GM18505 (cell line): ENCODE results near the gene NUBP2.
A peak's percentile ranks its signal among the peaks of the same experiment; 100 is the strongest.

Experiments
- ATAC-seq: cut with Tn5 transposase; IDR thresholded peaks from one replicate; pipeline ENCODE4 v1.9.1; 2021; ENCODE audit not compliant: unreplicated experiment
- POLR2A ChIP-seq: IDR thresholded peaks from 4 replicates; pipeline ENCODE4 v1.6.1; 2011; ENCODE audit warnings: borderline replicate concordance; ENCODE audit not compliant: insufficient read depth, insufficient read length; ENCODE audit errors: extremely low read depth

The NUBP2 gene

DNA sequence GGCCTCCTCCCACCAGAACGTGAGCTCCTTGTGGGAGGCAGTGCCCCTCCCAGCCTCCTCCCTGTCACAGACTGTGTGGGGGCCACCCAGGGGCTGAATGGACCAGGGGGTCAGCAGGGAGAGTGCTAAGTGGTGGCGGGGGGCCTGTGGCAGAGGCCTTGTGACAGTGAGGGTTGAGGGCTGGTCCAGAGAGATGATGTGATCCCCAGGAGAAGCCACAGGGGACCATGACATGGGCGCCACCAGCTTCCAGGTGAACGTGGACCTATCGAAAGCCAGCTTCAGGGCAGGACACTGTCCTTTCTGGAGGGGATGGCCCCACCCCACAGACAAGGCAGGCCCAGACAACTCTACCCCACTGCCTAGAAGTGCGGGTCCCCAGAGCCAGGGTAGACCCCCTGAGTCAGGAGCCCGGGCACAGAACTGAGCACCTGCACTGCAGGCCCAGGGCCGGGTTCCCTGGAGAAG lies 3.5 kb upstream of the NUBP2 start:
- ATAC-seq = no peak
- no peak for TF ChIP-seq POLR2A

GRCh38 chr16:1779741-1780676 lies 2.8 kb upstream of the NUBP2 start:
- no peak for TF ChIP-seq POLR2A
- no peak for ATAC-seq

GRCh38 chr16:1780677-1781072 lies 2.1 kb upstream of the NUBP2 start:
- no peak for ATAC-seq
- TF ChIP-seq POLR2A = no peak

DNA sequence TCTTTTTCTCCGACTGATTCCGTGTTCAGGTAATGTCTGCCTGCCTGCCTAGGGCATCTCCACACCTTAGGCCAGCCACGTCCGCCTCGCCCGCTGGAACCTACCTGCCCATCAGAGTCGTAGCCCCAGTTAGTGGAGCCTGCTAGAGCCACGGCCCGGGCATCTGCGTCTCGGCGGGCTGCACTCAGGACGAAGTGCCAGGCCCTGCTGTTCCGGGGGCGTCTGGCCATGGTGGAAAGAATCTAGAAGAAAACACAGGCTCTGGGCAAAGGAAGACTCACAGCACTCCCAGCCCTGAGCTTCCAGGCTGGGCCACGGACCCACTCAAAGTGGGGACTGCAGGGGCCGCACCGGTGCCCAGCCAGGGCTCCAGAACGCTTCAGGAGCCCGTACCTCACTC lies 1.5 kb upstream of the NUBP2 start:
- no peak for TF ChIP-seq POLR2A
- no peak for ATAC-seq

DNA sequence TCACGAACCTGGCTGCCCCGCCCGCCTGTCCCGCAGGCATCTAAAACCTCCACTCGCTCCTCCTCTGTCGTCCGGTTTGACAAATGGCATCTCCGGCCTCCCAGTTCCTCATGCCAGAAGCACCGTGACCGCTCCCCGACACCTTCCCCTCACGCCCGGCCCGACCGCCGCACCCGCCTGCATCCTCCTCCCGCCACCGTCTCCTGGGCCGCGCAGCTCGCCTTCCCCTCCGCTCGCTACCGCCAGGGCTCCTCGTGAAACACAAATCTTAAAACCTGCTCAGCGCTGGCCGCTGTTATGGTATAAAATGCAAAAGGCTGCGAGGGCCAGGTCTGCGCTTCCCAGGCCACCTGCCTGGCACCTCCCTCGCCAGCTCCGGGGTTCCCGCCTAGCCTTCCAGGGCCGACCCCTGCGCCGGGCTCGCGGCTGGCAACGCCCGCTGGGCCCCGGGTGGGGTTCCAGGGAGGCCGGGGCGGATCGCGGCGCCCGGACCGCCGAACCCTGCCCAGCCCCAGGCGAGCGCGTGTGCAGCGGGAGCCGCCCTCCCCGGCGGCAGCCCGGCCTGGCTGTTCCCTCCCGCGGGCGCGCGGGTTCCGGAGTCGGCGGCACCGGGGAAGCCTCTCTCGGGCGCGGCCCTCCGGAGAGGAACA lies 877 bp upstream of the NUBP2 start:
- no peak for TF ChIP-seq POLR2A
- peak; percentile 16 for ATAC-seq

- TF ChIP-seq POLR2A = no peak
- no peak for ATAC-seq
These were observed 2.5 kb downstream of the NUBP2 start for GRCh38 chr16:1784977-1785845.

DNA sequence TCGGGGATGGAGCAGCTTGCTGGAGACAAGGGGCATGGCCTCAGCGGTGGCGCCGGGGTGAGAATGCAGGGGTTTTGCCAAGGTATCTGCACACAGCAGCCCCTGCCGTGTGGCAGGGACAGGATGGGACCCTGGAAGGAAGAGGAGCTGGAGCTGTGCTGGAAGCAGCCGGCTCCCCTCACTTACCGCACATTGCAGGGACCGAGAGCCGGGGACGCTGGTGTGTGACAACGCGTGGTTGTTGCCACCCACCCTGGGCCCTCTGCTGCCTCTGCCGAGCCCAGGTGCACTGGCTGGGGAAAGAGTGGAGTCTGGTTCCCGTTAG lies 3.0 kb downstream of the NUBP2 start:
- no peak for ATAC-seq
- TF ChIP-seq POLR2A = no peak

GRCh38 chr16:1786242-1787055 lies 3.7 kb downstream of the NUBP2 start:
- ATAC-seq = no peak
- TF ChIP-seq POLR2A = no peak

- no peak for TF ChIP-seq POLR2A
These were observed 4.2 kb downstream of the NUBP2 start for GRCh38 chr16:1787056-1787321.

DNA sequence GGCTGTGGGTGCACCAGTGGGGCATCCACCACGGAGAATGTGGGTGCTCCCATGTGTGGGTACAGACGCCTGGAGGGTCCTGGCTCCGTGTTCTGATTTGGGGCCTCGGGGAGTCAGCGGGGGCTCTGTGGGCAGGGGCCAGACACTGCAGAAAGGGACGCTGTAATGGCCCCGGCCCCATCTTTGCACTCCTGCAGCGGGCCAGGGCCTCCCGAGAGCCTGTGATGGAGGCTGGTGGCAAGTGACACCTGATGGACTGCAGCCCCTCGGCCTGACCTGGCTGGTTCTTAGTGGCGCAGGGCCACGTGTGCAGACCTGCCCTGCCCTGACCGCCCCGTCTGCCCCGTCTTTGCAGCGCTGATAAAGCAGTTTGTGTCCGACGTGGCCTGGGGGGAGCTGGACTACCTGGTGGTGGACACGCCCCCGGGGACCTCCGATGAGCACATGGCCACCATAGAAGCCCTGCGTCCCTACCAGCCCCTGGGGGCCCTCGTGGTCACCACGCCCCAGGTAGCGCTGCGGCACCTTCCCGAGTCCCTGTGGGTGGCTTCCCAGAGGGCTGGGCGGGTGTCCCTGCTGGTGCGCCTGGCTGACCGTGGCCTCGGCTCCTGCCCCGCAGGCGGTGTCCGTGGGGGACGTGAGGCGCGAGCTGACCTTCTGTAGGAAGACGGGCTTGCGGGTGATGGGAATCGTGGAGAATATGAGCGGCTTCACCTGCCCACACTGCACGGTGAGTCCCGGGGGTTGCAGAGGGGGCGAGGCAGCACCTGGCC lies 4.7 kb downstream of the NUBP2 start:
- no peak for ATAC-seq
- TF ChIP-seq POLR2A = no peak

More at GRCh38 chr16:1787056-1787321, 4.2 kb downstream of the NUBP2 start:
- no peak for ATAC-seq

GRCh38 chr16:1788095-1788707 lies 5.4 kb downstream of the NUBP2 start:
- no peak for TF ChIP-seq POLR2A
- no peak for ATAC-seq

GRCh38 chr16:1788708-1789100 lies 5.9 kb downstream of the NUBP2 start:
- no peak for ATAC-seq
- no peak for TF ChIP-seq POLR2A

- no peak for ATAC-seq
- TF ChIP-seq POLR2A = no peak
These were observed 6.9 kb downstream of the NUBP2 start for GRCh38 chr16:1789643-1790045.

DNA sequence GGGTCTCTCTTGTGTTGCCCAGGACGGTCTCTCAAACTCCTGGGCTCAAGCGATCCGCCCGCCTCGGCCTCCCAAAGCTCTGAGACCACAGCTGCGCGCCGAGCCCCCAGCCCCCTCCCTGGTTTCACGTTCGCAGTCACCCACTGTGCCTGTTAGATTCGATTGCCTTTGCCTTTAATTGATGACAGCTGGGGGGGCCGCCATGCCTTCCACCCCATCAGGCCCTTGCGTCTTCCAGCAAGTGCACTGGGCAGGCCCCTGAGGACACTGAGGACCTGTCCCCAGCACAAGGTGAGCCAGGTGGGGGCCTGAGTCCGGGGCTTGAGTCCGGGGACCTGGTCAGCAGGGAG lies 7.5 kb downstream of the NUBP2 start:
- TF ChIP-seq POLR2A = no peak
- no peak for ATAC-seq
